ENCODE data around the gene TSPAN4. TPM values are rescaled to one million over a fixed set of nuclear protein-coding genes. Genes with fewer than 3 reads are reported as not detected.

The TSPAN4 gene
- total RNA-seq, 2 experiments from 2014 or later = 9.4 to 12.1 TPM

- POLR2A ChIA-PET = no interaction called here
- H3K79me2 ChIP-seq (ENCODE audit: insufficient read depth, low read depth, low read length) = no peaks in the 10 kb centered on the region
- no peaks in the 10 kb centered on the region for H3K9me3 ChIP-seq (ENCODE audit: low read length)
- H3K9me2 ChIP-seq (ENCODE audit: insufficient read depth, low read length) = no peaks in the 10 kb centered on the region
- no peak for TF ChIP-seq EZH2phosphoT487 (IDR thresholded peaks at IDR 0.05; ENCODE audit: borderline replicate concordance, low read depth, low read length)
- no peak for TF ChIP-seq CTCF (conservative IDR thresholded peaks at IDR 0.05; ENCODE audit: low read length)
- no peak overlapping the region for H3K4me3 ChIP-seq (ENCODE audit: low read depth, low read length, poor library complexity, severe bottlenecking)
- no peak overlapping the region for H2AFZ ChIP-seq (ENCODE audit: low read length)
- H3K36me3 ChIP-seq (ENCODE audit: insufficient read depth, low read length) = peaks cover 21% of the 10 kb centered on the region
- BruUV-seq (replicated peaks) = no TSS peak
- intact Hi-C loops (cut with micrococcal nuclease; ENCODE audit: unreplicated experiment) = no loop called here
- no peak overlapping the region for H3K4me2 ChIP-seq (ENCODE audit: low read length)
- no peak overlapping the region for H3K27ac ChIP-seq (ENCODE audit: low read depth, low read length, poor library complexity, severe bottlenecking)
- 0 out of 2 replicates have a peak, but pooled peaks cover 3% of the 10 kb centered on the region for H4K20me1 ChIP-seq (ENCODE audit: insufficient read depth, low read length)
- H3K4me1 ChIP-seq (ENCODE audit: insufficient read depth, low read length, poor library complexity, severe bottlenecking) = peaks cover 12% of the 10 kb centered on the region
- DNase-seq (ENCODE audit: low spot score) = no peak
- CTCF ChIA-PET (ENCODE audit: unreplicated experiment) = no interaction called here
Observed at GRCh38 chr11:834371-835316, 8.0 kb upstream of the TSPAN4 start.

- CTCF ChIA-PET (ENCODE audit: unreplicated experiment) = no interaction called here
- TF ChIP-seq EZH2phosphoT487 (IDR thresholded peaks at IDR 0.05; ENCODE audit: borderline replicate concordance, low read depth, low read length) (no peak), CTCF (conservative IDR thresholded peaks at IDR 0.05; ENCODE audit: low read length) (no peak)
- Histone ChIP-seq H3K4me3 (ENCODE audit: low read depth, low read length, poor library complexity, severe bottlenecking) (no peak overlapping the region), H3K4me2 (ENCODE audit: low read length) (no peak overlapping the region), H3K27ac (ENCODE audit: low read depth, low read length, poor library complexity, severe bottlenecking) (no peak overlapping the region), H3K79me2 (ENCODE audit: insufficient read depth, low read depth, low read length) (peaks cover 8% of the 10 kb centered on the region; the same call in 1 of the 2 replicates), H3K4me1 (ENCODE audit: insufficient read depth, low read length, poor library complexity, severe bottlenecking) (peaks cover 7% of the 10 kb centered on the region), H2AFZ (ENCODE audit: low read length) (no peak overlapping the region), H3K9me2 (ENCODE audit: insufficient read depth, low read length) (no peaks in the 10 kb centered on the region), H3K9me3 (ENCODE audit: low read length) (no peaks in the 10 kb centered on the region), H3K36me3 (ENCODE audit: insufficient read depth, low read length) (peaks cover 33% of the 10 kb centered on the region), H4K20me1 (ENCODE audit: insufficient read depth, low read length) (peaks cover 11% of the 10 kb centered on the region; the same call in 1 of the 2 replicates)
- DNase-seq (ENCODE audit: low spot score) = no peak
- BruUV-seq (replicated peaks) = no TSS peak
- intact Hi-C loops (cut with micrococcal nuclease; ENCODE audit: unreplicated experiment) = no loop called here
- POLR2A ChIA-PET = no interaction called here
Observed at GRCh38 chr11:836274-836673, 6.4 kb upstream of the TSPAN4 start.

- TF ChIP-seq CTCF (conservative IDR thresholded peaks at IDR 0.05; ENCODE audit: low read length) (no peak), EZH2phosphoT487 (IDR thresholded peaks at IDR 0.05; ENCODE audit: borderline replicate concordance, low read depth, low read length) (no peak)
- CTCF ChIA-PET (ENCODE audit: unreplicated experiment) = no interaction called here
- H4K20me1 ChIP-seq (ENCODE audit: insufficient read depth, low read length) = peaks cover 12% of the 10 kb centered on the region; the same call in 1 of the 2 replicates
- DNase-seq (ENCODE audit: low spot score) = no peak
- intact Hi-C loops (cut with micrococcal nuclease; ENCODE audit: unreplicated experiment) = no loop called here
- H3K4me3 ChIP-seq (ENCODE audit: low read depth, low read length, poor library complexity, severe bottlenecking) = no peak overlapping the region
- peaks cover 10% of the 10 kb centered on the region for H3K4me1 ChIP-seq (ENCODE audit: insufficient read depth, low read length, poor library complexity, severe bottlenecking)
- no peaks in the 10 kb centered on the region for H3K9me3 ChIP-seq (ENCODE audit: low read length)
- H3K79me2 ChIP-seq (ENCODE audit: insufficient read depth, low read depth, low read length) = peaks cover 12% of the 10 kb centered on the region
- H3K27ac ChIP-seq (ENCODE audit: low read depth, low read length, poor library complexity, severe bottlenecking) = no peak overlapping the region
- no peaks in the 10 kb centered on the region for H3K9me2 ChIP-seq (ENCODE audit: insufficient read depth, low read length)
- POLR2A ChIA-PET = no interaction called here
- H2AFZ ChIP-seq (ENCODE audit: low read length) = no peak overlapping the region
- H3K36me3 ChIP-seq (ENCODE audit: insufficient read depth, low read length) = peaks cover 33% of the 10 kb centered on the region
- no peak overlapping the region for H3K4me2 ChIP-seq (ENCODE audit: low read length)
- BruUV-seq (replicated peaks) = no TSS peak
Observed at GRCh38 chr11:836700-837099, 6.0 kb upstream of the TSPAN4 start.

All from OCI-LY7 (cell line).